ENCODE data around the gene HOXB1. TPM values are rescaled to one million over a fixed set of nuclear protein-coding genes. Genes with fewer than 3 reads are reported as not detected.

Gene HOXB1
- total and polyA plus RNA-seq, 2 of the 8 experiments (the other 6 are each of a cell fraction or from before 2014, with no cell fraction given): not detected

GRCh38 chr17:48527547-48527932 lies 3.3 kb downstream of the HOXB1 start:
- TF ChIP-seq RNF2 (IDR thresholded peaks at IDR 0.05; ENCODE audit: borderline replicate concordance, low read depth, low read length, missing control alignments, poor library complexity, severe bottlenecking): peak; percentile 53
- 0 out of 2 replicates have a peak, but pooled peaks have one; percentile 28 for TF ChIP-seq EGR1 (IDR thresholded peaks at IDR 0.05; ENCODE audit: borderline replicate concordance, low read depth, low read length)
- TF ChIP-seq SUZ12 (IDR thresholded peaks at IDR 0.05; ENCODE audit: low read length): peak; percentile 54
- no peak for TF ChIP-seq CTBP2 (IDR thresholded peaks at IDR 0.05; ENCODE audit: borderline replicate concordance, insufficient read depth, insufficient read length, low read length)
- TF ChIP-seq JUN (IDR thresholded peaks at IDR 0.05; ENCODE audit: low read depth, low read length): no peak
- no peak for TF ChIP-seq TCF12 (IDR thresholded peaks at IDR 0.05; ENCODE audit: low read depth, low read length)
- no peak for TF ChIP-seq CTCF (IDR thresholded peaks at IDR 0.05; ENCODE audit: control extremely low read depth in 1 of 3, insufficient read depth in 1 of 3, low read depth in 1 of 3, low read length in 3 of 3)
- H3K14ac ChIP-seq (ENCODE audit: insufficient read length): no peak overlapping the region
- H2BK12ac ChIP-seq (ENCODE audit: low read depth, low read length): peak overlapping the region; percentile 10; the same call in 1 of the 2 replicates
- H3K18ac ChIP-seq (ENCODE audit: extremely low read depth, low read length): no peak overlapping the region; the same call in 1 of the 2 replicates
- peak overlapping the region in 2 of 4 experiments; percentile 1 to 54; a peak in 4 of 8 replicates for H3K4me3 ChIP-seq (ENCODE audit: extremely low read depth in 1 of 4, insufficient read depth in 2 of 4, low read depth in 3 of 4, low read length in 4 of 4)
- no peaks in the 10 kb centered on the region for H3K36me3 ChIP-seq (ENCODE audit: control insufficient read depth in 2 of 4, insufficient read depth in 4 of 4, low read length in 3 of 4)
- H3K9me3 ChIP-seq (ENCODE audit: insufficient read depth in 2 of 2, low read depth in 1 of 2, low read length in 1 of 2): no peaks in the 10 kb centered on the region
- no peak overlapping the region for H3K9ac ChIP-seq (replicated peaks in 1 of 4; ENCODE audit: extremely low read depth in 1 of 4, low read depth in 3 of 4, low read length in 3 of 4)
- FAIRE-seq: no peak
- no peak overlapping the region for H4K5ac ChIP-seq (ENCODE audit: insufficient read length, low read depth, low read length)
- peak overlapping the region; percentile 46; the same call in 1 of the 2 replicates for H2BK15ac ChIP-seq (ENCODE audit: low read length)
- ChIA-PET CTCF (ENCODE audit: partially characterized antibody) (interaction anchor here (0.6 to 1.8 kb wide), 6 partner anchors 16 to 95 kb away, joined by 3 to 5 read pairs (median 4); no protein-coding TSS in a partner anchor), POLR2A (ENCODE audit: partially characterized antibody) (interaction anchor here (0.9 kb wide), 1 partner anchor 13 kb away, joined by 3 read pairs; no protein-coding TSS in a partner anchor)
- no peak overlapping the region for H2AK5ac ChIP-seq (ENCODE audit: low read depth, low read length)
- no peak overlapping the region for H3K4ac ChIP-seq (replicated peaks; ENCODE audit: insufficient read length, low read depth, low read length)
- peaks cover 6 to 11% of the 10 kb centered on the region in 2 experiments for H4K20me1 ChIP-seq (replicated peaks in 1 of 2; ENCODE audit: control insufficient read depth in 1 of 2, insufficient read depth in 2 of 2, low read length in 2 of 2)
- no peak overlapping the region for H2AFZ ChIP-seq (ENCODE audit: low read length)
- peaks cover 5% of the 10 kb centered on the region; the same call in 1 of the 2 replicates for H3K23me2 ChIP-seq (ENCODE audit: low read depth, low read length)
- peaks cover 0 to 20% (median 10%) of the 10 kb centered on the region in 4 experiments; a peak in 6 of 7 replicates for H3K4me1 ChIP-seq (replicated peaks in 1 of 4; ENCODE audit: control insufficient read depth in 3 of 4, insufficient read depth in 4 of 4, low read length in 3 of 4)
- 7% methylated on average over 10 of the region's 14 CpGs; no CpG with 5 or more reads in 1 of the 2 experiments for WGBS, 2 experiments (ENCODE audit: extremely low coverage in 1 of 2, insufficient coverage in 1 of 2, insufficient read length in 1 of 2, insufficient replicate concordance in 2 of 2, low coverage in 1 of 2, low lambda C conversion rate in 2 of 2, missing lambda C conversion rate in 1 of 2)
- H3K4me2 ChIP-seq (ENCODE audit: insufficient read depth in 1 of 2, low read depth in 2 of 2, low read length in 2 of 2): peak overlapping the region; percentile 31 to 70
- peaks cover 82 to 100% (median 97%) of the 10 kb centered on the region in 4 experiments for H3K27me3 ChIP-seq (replicated peaks in 1 of 4; ENCODE audit: control insufficient read depth in 3 of 4, extremely low read depth in 1 of 4, insufficient read depth in 3 of 4, low read length in 3 of 4)
- H3K56ac ChIP-seq (replicated peaks; ENCODE audit: insufficient read length, low read depth, low read length): no peak overlapping the region
- H2BK5ac ChIP-seq (ENCODE audit: low read depth, low read length): peak overlapping the region; percentile 40; the same call in 1 of the 2 replicates
- no peak overlapping the region for H2BK120ac ChIP-seq (replicated peaks; ENCODE audit: low read depth, low read length)
- H2BK20ac ChIP-seq (ENCODE audit: low read length): no peak overlapping the region
- peak overlapping the region; percentile 32 for H4K91ac ChIP-seq (replicated peaks; ENCODE audit: insufficient read length, low read length)
- H3K79me1 ChIP-seq (ENCODE audit: low read depth, low read length): no peaks in the 10 kb centered on the region
- no peaks in the 10 kb centered on the region for H3K79me2 ChIP-seq (ENCODE audit: control insufficient read depth in 1 of 2, insufficient read depth in 2 of 2, low read length in 2 of 2)
- peak overlapping the region; percentile 25; the same call in 1 of the 2 replicates for H4K8ac ChIP-seq (ENCODE audit: extremely low read depth, insufficient read depth, low read length)
- no peak overlapping the region for H3K27ac ChIP-seq (ENCODE audit: low read depth, low read length)
- H3K23ac ChIP-seq (ENCODE audit: insufficient read length): no peak overlapping the region
- no peak for DNase-seq (ENCODE audit: low read depth in 1 of 2, low spot score in 2 of 2)
